GM13976 (cell line): Measurements from ENCODE around the gene PLB1.

Experiments
- DNase-seq: peaks from one replicate; pipeline ENCODE4 v3.0.0; 2012; ENCODE audit warnings: low spot score
- CTCF ChIP-seq: IDR thresholded peaks from 2 replicates; pipeline ENCODE4 v1.5.1; 2012; ENCODE audit warnings: borderline replicate concordance, mild to moderate bottlenecking; ENCODE audit not compliant: insufficient read depth; ENCODE audit errors: extremely low read depth, missing control alignments, control extremely low read depth
- in situ Hi-C: fragments of 300-500 bp; cut with MboI; formaldehyde crosslinking; loops from one replicate; pipeline ENCODE4 v1.12.0; 2022; ENCODE audit warnings: low sequenced_read_pairs, mixed read lengths, inconsistent platforms; ENCODE audit not compliant: unreplicated experiment

Gene PLB1

GRCh38 chr2:28507796-28508764, 12.2 kb downstream of the PLB1 start:
- TF ChIP-seq CTCF, result no peak
- in situ Hi-C loops, result no loop called here
- DNase-seq, result no peak

- in situ Hi-C loops, result no loop called here
- TF ChIP-seq CTCF, result no peak
- DNase-seq, result no peak
These were observed 13.5 kb downstream of the PLB1 start for GRCh38 chr2:28509361-28509760.

- no peak for DNase-seq
- in situ Hi-C loops, result no loop called here
- no peak for TF ChIP-seq CTCF
These were observed 14.3 kb downstream of the PLB1 start for GRCh38 chr2:28510184-28510583.

- in situ Hi-C loops, result no loop called here
- DNase-seq, result no peak
- TF ChIP-seq CTCF, result no peak
These were observed 16.2 kb downstream of the PLB1 start for GRCh38 chr2:28511871-28512606.

GRCh38 chr2:28512607-28512965, 16.7 kb downstream of the PLB1 start:
- no peak for TF ChIP-seq CTCF
- in situ Hi-C loops, result no loop called here
- DNase-seq, result no peak

GRCh38 chr2:28513097-28513496, 17.2 kb downstream of the PLB1 start:
- no peak for DNase-seq
- in situ Hi-C loops, result no loop called here
- no peak for TF ChIP-seq CTCF
